GM12865 (cell line): ENCODE measurements around the gene PPP2R5E.

Experiments used
- DNase-seq: peaks from one replicate; pipeline ENCODE4 v3.0.0; 2010; ENCODE audit warnings: low read depth
- H3K4me3 ChIP-seq: 2 replicates; pipeline ENCODE4 v1.5.1; 2011; ENCODE audit warnings: mild to moderate bottlenecking, low read depth, low read length, control low read depth
- CTCF ChIP-seq: IDR thresholded peaks from 2 replicates; pipeline ENCODE4 v1.5.1; 2011; ENCODE audit warnings: low read length, control low read depth, low read depth, inconsistent platforms; ENCODE audit not compliant: insufficient read depth; ENCODE audit errors: missing control alignments

Gene PPP2R5E

GRCh38 chr14:63454436-63454835 lies 88.7 kb downstream of the PPP2R5E start:
- no peak for TF ChIP-seq CTCF
- DNase-seq: no peak
- no peak overlapping the region for H3K4me3 ChIP-seq

GRCh38 chr14:63453443-63453936 lies 89.7 kb downstream of the PPP2R5E start:
- H3K4me3 ChIP-seq: no peak overlapping the region
- DNase-seq: no peak

GRCh38 chr14:63452796-63453195 lies 90.4 kb downstream of the PPP2R5E start:
- no peak overlapping the region for H3K4me3 ChIP-seq
- no peak for TF ChIP-seq CTCF
- no peak for DNase-seq

More at GRCh38 chr14:63453443-63453936, 89.7 kb downstream of the PPP2R5E start:
- TF ChIP-seq CTCF: no peak

GRCh38 chr14:63448841-63449240 lies 94.3 kb downstream of the PPP2R5E start:
- no peak for DNase-seq
- no peak overlapping the region for H3K4me3 ChIP-seq
- TF ChIP-seq CTCF: no peak

GRCh38 chr14:63444588-63444987 lies 98.6 kb downstream of the PPP2R5E start:
- H3K4me3 ChIP-seq: no peak overlapping the region
- DNase-seq: no peak
- TF ChIP-seq CTCF: no peak

GRCh38 chr14:63443988-63444387 lies 99.2 kb downstream of the PPP2R5E start:
- TF ChIP-seq CTCF: no peak
- DNase-seq: no peak

GRCh38 chr14:63443361-63443760 lies 99.8 kb downstream of the PPP2R5E start:
- DNase-seq: no peak
- TF ChIP-seq CTCF: no peak
- H3K4me3 ChIP-seq: no peak overlapping the region

More at GRCh38 chr14:63443988-63444387, 99.2 kb downstream of the PPP2R5E start:
- no peak overlapping the region for H3K4me3 ChIP-seq
